Measurements from ENCODE around the gene ROR2. TPM values are rescaled to one million over a fixed set of nuclear protein-coding genes. Genes with fewer than 3 reads are reported as not detected.

Gene ROR2
- total RNA-seq, 1 donor from 2014 or later: 14.9 TPM

DNA sequence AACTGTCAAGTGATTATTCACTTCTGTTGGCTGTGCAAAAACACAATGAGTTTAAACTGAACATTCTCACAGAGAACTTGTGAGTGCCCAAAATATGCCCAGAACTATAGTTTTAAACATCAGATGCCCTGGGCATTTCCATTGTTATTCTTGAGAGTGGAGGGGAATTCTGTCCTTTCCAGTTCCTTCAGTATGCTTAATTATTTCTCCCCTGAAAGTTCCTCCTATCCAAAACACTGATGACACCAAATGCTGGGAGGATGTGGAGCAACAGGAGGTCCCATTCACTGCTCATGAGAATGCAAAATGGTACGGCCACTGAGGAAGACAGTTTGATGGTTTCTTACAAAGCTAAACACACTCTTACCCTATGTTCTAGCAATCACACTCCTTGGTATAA is 55.5 kb downstream of the ROR2 start:
- TF ChIP-seq, protein P1, sequence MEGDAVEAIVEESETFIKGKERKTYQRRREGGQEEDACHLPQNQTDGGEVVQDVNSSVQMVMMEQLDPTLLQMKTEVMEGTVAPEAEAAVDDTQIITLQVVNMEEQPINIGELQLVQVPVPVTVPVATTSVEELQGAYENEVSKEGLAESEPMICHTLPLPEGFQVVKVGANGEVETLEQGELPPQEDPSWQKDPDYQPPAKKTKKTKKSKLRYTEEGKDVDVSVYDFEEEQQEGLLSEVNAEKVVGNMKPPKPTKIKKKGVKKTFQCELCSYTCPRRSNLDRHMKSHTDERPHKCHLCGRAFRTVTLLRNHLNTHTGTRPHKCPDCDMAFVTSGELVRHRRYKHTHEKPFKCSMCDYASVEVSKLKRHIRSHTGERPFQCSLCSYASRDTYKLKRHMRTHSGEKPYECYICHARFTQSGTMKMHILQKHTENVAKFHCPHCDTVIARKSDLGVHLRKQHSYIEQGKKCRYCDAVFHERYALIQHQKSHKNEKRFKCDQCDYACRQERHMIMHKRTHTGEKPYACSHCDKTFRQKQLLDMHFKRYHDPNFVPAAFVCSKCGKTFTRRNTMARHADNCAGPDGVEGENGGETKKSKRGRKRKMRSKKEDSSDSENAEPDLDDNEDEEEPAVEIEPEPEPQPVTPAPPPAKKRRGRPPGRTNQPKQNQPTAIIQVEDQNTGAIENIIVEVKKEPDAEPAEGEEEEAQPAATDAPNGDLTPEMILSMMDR (conservative IDR thresholded peaks at IDR 0.05): no peak
- DNase-seq (ENCODE audit: low read depth, low spot score): no peak
- H3K4me1 Mint-ChIP-seq: peaks cover 53% of the 10 kb centered on the region
- no peaks in the 10 kb centered on the region for H3K9me3 Mint-ChIP-seq
- H3K27ac Mint-ChIP-seq (ENCODE audit: unreplicated experiment): no peak overlapping the region
- H3K36me3 Mint-ChIP-seq (ENCODE audit: low read depth): peaks cover 2% of the 10 kb centered on the region
- no peaks in the 10 kb centered on the region for H3K27me3 Mint-ChIP-seq (ENCODE audit: low read depth)
- no peak overlapping the region for H3K4me3 Mint-ChIP-seq

DNA sequence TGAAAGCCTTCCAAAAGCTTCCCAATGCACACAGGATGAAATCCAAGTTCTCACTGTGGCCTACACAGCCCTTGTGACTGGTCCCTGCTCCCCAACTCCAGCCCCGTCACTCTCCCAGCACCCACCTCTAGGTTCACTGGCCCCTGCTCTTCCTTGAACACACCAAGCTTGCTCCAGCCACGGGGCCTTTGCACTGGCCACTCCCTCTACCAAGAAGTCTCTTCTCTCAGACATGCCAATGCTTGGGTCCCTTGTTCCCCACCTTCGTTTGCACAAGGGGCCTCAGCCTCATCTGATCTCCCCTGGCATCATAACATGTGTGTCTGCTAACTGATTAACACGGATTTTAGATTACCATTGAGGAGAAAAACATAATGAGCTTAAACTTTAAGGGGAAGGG is 56.0 kb downstream of the ROR2 start:
- no peak overlapping the region for H3K4me3 Mint-ChIP-seq
- TF ChIP-seq, protein P1 (conservative IDR thresholded peaks at IDR 0.05): no peak
- H3K4me1 Mint-ChIP-seq: peaks cover 50% of the 10 kb centered on the region
- no peaks in the 10 kb centered on the region for H3K9me3 Mint-ChIP-seq
- H3K36me3 Mint-ChIP-seq (ENCODE audit: low read depth): peaks cover 2% of the 10 kb centered on the region
- no peak for DNase-seq (ENCODE audit: low read depth, low spot score)
- no peaks in the 10 kb centered on the region for H3K27me3 Mint-ChIP-seq (ENCODE audit: low read depth)
- H3K27ac Mint-ChIP-seq (ENCODE audit: unreplicated experiment): no peak overlapping the region

DNA sequence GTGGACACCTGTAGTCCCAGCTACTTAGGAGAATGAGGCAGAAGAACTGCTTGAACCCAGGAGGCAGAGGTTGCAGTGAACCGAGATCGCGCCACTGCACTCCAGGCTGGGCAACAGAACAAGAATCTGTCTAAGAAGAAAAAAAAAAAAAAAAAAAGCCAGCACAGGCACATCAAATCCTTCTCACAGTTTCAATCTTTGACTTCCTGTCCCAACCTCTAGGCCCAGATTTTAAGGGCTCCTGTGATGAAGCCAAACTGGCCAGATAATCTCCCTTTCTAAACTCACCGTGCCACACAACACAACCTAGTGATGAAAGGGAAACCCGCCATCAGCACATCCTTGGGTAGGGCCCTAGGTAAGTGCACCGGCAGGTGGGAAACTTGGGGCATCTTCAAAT is 58.1 kb downstream of the ROR2 start:
- no peaks in the 10 kb centered on the region for H3K9me3 Mint-ChIP-seq
- H3K27ac Mint-ChIP-seq (ENCODE audit: unreplicated experiment): peak overlapping the region; percentile 46
- DNase-seq (ENCODE audit: low read depth, low spot score): no peak
- TF ChIP-seq, protein P1 (conservative IDR thresholded peaks at IDR 0.05): no peak
- peaks cover 2% of the 10 kb centered on the region for H3K36me3 Mint-ChIP-seq (ENCODE audit: low read depth)
- no peak overlapping the region for H3K4me3 Mint-ChIP-seq
- peaks cover under 1% of the 10 kb centered on the region for H3K27me3 Mint-ChIP-seq (ENCODE audit: low read depth)
- H3K4me1 Mint-ChIP-seq: peaks cover 49% of the 10 kb centered on the region

DNA sequence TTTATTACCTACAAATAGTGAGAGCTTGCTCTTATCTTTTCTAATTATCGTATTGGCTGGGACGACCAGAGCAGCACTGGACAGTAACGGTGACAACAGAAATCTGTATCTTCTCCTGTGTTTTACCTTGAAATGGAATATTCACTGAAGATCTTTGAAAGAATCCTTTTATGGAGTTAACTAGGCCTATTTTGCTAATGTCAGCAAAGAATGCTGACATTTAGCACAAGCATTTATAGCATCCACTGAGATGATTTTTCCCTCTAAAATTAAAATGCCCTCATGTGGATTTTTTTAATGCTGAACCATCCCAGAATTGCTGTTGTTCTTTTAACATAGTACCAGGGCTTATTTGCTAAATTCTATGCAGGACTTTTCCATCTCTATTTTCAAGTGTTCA is 59.4 kb downstream of the ROR2 start:
- TF ChIP-seq, protein P1 (conservative IDR thresholded peaks at IDR 0.05): no peak
- H3K36me3 Mint-ChIP-seq (ENCODE audit: low read depth): no peaks in the 10 kb centered on the region
- peaks cover 50% of the 10 kb centered on the region for H3K4me1 Mint-ChIP-seq
- peaks cover 5% of the 10 kb centered on the region for H3K27me3 Mint-ChIP-seq (ENCODE audit: low read depth)
- no peak for DNase-seq (ENCODE audit: low read depth, low spot score)
- no peak overlapping the region for H3K4me3 Mint-ChIP-seq
- H3K27ac Mint-ChIP-seq (ENCODE audit: unreplicated experiment): no peak overlapping the region
- no peaks in the 10 kb centered on the region for H3K9me3 Mint-ChIP-seq

DNA sequence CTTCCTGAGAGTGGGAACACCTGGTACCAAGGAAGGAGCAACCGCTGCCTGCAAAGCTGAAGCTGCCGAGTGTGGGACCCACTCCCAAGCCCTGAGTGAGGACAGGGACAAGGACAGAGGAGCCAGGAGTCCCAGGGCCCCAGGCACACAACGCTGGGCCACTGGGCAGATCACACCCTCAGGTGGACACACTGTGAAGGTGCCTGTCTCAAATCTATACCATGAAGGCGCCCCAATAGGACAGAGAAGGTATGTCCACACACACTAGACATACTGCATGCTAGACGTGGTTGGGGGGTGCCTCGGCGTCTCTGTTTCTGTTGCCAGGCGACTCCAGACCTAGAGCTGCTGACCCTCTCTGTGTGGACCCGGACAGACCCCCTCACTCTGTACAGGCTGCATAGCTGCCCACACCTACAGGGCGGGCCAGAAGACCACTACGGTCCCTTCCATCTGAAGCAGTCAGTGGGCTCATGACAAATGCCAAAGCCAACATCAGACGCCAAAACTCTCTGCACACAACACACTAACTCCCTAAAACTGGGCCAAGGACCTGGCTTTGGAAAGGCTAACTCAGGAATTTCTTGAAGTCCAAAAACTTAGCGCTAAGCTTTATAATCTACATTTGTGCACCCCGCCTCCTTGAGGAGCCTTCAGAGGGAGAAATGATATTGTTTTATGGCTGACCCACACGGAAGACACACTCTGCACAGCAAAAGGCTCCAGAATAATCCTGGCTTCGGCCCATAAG is 60.7 kb downstream of the ROR2 start:
- DNase-seq (ENCODE audit: low read depth, low spot score): no peak
- Mint-ChIP-seq H3K4me3 (no peak overlapping the region), H3K4me1 (peaks cover 57% of the 10 kb centered on the region), H3K9me3 (no peaks in the 10 kb centered on the region), H3K27ac (ENCODE audit: unreplicated experiment) (peak overlapping the region; percentile 14), H3K27me3 (ENCODE audit: low read depth) (peaks cover 5% of the 10 kb centered on the region), H3K36me3 (ENCODE audit: low read depth) (no peaks in the 10 kb centered on the region)
- TF ChIP-seq, protein P1 (conservative IDR thresholded peaks at IDR 0.05): no peak

Data from neural crest cell (in vitro differentiated cells).